T-cell (primary cell): ENCODE results near the gene PPA2. TPM values are rescaled to one million over a fixed set of nuclear protein-coding genes. Genes with fewer than 3 reads are reported as not detected.
"Not testable (repeated sequence)": the region's sequence is repeated elsewhere in the genome, so short reads cannot be mapped to it uniquely, and the experiment has no call there.

Source experiments
- ATAC-seq, 4 experiments: fragments of 200-7000 bp in 3 of 4; fragments of 150-1000 bp in 1 of 4; cut with Tn5 transposase; replicated peaks in 1 of 4; 1 replicate in 3 of 4; 2 replicates in 1 of 4; pipeline ENCODE4 v1.10.0; 2021; ENCODE audit warnings: moderate library complexity in 3 of 4, mild to moderate bottlenecking in 2 of 4, moderate number of reproducible peaks in 1 of 4
- CTCF ChIA-PET, 2 donors: fragments of 300-600 bp; sonication (Branson Sonifier 250); formaldehyde crosslinking; loops; one replicate each; lab custom pipeline; 2022; ENCODE audit warnings: antibody characterized with exemption in 2 of 2; lab: Charles Lee
- POLR2A ChIA-PET, 2 donors: fragments of 300-600 bp; sonication (Branson Sonifier 250); formaldehyde crosslinking; loops; one replicate each; lab custom pipeline; 2022; ENCODE audit warnings: antibody characterized with exemption in 2 of 2; lab: Charles Lee
- DNase-seq, 35 experiments: peaks; one replicate each; pipeline versions ENCODE4 v3.0.0 to v3.0.0-alpha.2; 2013 to 2023
- H3K27ac ChIP-seq: one replicate; pipeline ENCODE4 v1.5.1; 2013; ENCODE audit warnings: low read length
- H3K27me3 ChIP-seq, 2 experiments: replicated peaks in 1 of 2; 1 replicate in 1 of 2; 2 replicates in 1 of 2; pipeline versions ENCODE4 v1.6.1 to v1.7.0; 2013; ENCODE audit warnings: low read length in 1 of 2, mixed read lengths in 1 of 2; ENCODE audit not compliant: control insufficient read depth in 2 of 2, insufficient read depth in 2 of 2; ENCODE audit errors: extremely low read depth in 1 of 2
- H3K36me3 ChIP-seq, 2 donors: 1 replicate in 1 of 2; 2 replicates in 1 of 2; pipeline versions ENCODE4 v1.6.1 to v1.7.0; 2013; ENCODE audit warnings: low read length in 1 of 2; ENCODE audit not compliant: control insufficient read depth in 2 of 2, insufficient read depth in 1 of 2; ENCODE audit errors: extremely low read depth in 1 of 2
- H3K4me1 ChIP-seq, 2 experiments: 1 replicate in 1 of 2; 2 replicates in 1 of 2; pipeline versions ENCODE4 v1.6.1 to v1.7.0; 2013; ENCODE audit warnings: low read length in 2 of 2, mixed read lengths in 1 of 2; ENCODE audit not compliant: insufficient read depth in 2 of 2, control insufficient read depth in 1 of 2; ENCODE audit errors: extremely low read depth in 1 of 2
- H3K4me3 ChIP-seq, 2 donors: 1 replicate in 1 of 2; 2 replicates in 1 of 2; pipeline versions ENCODE4 v1.5.1 to v1.7.0; 2013; ENCODE audit warnings: mild to moderate bottlenecking in 2 of 2, low read length in 1 of 2, moderate library complexity in 1 of 2; ENCODE audit not compliant: control insufficient read depth in 1 of 2; ENCODE audit errors: extremely low read depth in 1 of 2
- H3K9me3 ChIP-seq: 2 replicates; pipeline ENCODE4 v1.7.0; 2013
- H3K27ac Mint-ChIP-seq, 2 donors: one replicate each; pipeline ENCODE4 v1.8.0; 2020 to 2021; ENCODE audit warnings: mild to moderate bottlenecking in 2 of 2, mixed read lengths in 2 of 2
- H3K27me3 Mint-ChIP-seq, 2 donors: one replicate each; pipeline ENCODE4 v1.8.0; 2021 to 2022; ENCODE audit warnings: mixed read lengths in 2 of 2
- H3K36me3 Mint-ChIP-seq: one replicate; pipeline ENCODE4 v1.8.0; 2021; ENCODE audit warnings: mixed read lengths
- H3K4me1 Mint-ChIP-seq, 3 donors: one replicate each; pipeline ENCODE4 v1.8.0; 2020 to 2022; ENCODE audit warnings: mixed read lengths in 3 of 3, mild to moderate bottlenecking in 1 of 3
- H3K4me3 Mint-ChIP-seq, 3 donors: one replicate each; pipeline ENCODE4 v1.8.0; 2020 to 2022; ENCODE audit warnings: mild to moderate bottlenecking in 3 of 3, mixed read lengths in 3 of 3, moderate library complexity in 3 of 3
- H3K9me3 Mint-ChIP-seq, 3 donors: one replicate each; pipeline ENCODE4 v1.8.0; 2020 to 2022; ENCODE audit warnings: mixed read lengths in 3 of 3
- WGBS: methylation state at CpG from one replicate; pipeline ENCODE4 v1.1.5; 2013; ENCODE audit warnings: missing lambda C conversion rate; ENCODE audit not compliant: insufficient coverage; 5-methylcytosine and 5-hydroxymethylcytosine counted together
- total RNA-seq, 35 experiments: library from RNA in 6 of 35; stranded (reverse) in 6 of 35; fragments of 120-200 nt in 1 of 35; gene quantifications; one replicate each; pipeline versions ENCODE4 v1.2.1 to v1.2.4 and lab custom pipeline; 2013 to 2026

PPA2 gene
- total RNA-seq, 5 donors from 2014 or later (not counting 1 experiment from before 2014, with no cell fraction given): 43.0 to 56.4 (median 52.6) TPM

DNA sequence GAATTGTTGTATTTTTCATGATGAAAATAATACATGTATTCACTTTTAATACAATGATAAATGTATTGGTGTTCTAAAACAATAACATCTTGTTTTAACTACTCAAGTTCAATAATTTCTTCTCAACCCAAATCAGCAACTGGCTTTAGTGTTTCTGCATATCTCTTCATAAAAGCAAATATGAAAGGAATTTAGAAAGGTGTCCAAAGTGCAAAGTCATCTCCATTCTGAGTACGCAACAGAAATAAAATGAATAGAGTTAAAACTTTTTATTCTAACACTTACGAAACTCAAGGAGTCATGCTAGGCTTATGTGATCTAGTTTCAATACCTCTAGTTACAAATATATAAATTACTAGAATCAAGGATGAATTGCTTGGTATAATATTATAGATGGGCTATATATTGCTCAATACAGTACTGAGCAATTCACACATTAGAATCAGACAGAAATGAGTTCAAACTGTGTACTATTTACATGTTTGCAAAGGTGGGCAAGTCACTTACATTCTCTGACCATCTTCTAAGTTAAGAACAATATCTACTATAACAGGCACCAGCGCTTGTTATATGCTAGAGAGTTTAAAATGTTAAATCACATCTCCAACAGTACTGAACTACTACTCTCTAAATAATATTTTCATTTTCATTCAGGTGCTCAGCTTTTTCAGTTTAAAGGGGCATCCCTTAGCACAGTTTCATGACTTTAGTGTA, 51.5 kb downstream of the PPA2 start:
- Mint-ChIP-seq H3K4me3 (no peak overlapping the region), H3K27ac (no peak overlapping the region), H3K4me1 (peaks cover 0 to 9% (median 7%) of the 10 kb centered on the region in 3 donors), H3K9me3 (peaks cover 0 to 3% (median 2%) of the 10 kb centered on the region in 3 donors), H3K27me3 (no peaks in the 10 kb centered on the region), H3K36me3 (peaks cover 60% of the 10 kb centered on the region)
- ChIA-PET POLR2A (interaction anchor here (0.5 to 0.6 kb wide), 2 partner anchors 16 to 626 kb away, joined by 3 to 11 read pairs; no protein-coding TSS in a partner anchor), CTCF (no interaction called here)
- ATAC-seq: no peak
- H3K27me3 ChIP-seq: no peaks in the 10 kb centered on the region
- no peak overlapping the region for H3K27ac ChIP-seq
- H3K4me3 ChIP-seq: no peak overlapping the region
- peaks cover 2% of the 10 kb centered on the region for H3K9me3 ChIP-seq
- no CpG with 5 or more reads among the region's 3 CpGs for WGBS
- H3K36me3 ChIP-seq: peaks cover 3 to 12% of the 10 kb centered on the region in 2 donors
- peaks cover 0 to 6% of the 10 kb centered on the region in 2 experiments for H3K4me1 ChIP-seq
- DNase-seq: no peak

DNA sequence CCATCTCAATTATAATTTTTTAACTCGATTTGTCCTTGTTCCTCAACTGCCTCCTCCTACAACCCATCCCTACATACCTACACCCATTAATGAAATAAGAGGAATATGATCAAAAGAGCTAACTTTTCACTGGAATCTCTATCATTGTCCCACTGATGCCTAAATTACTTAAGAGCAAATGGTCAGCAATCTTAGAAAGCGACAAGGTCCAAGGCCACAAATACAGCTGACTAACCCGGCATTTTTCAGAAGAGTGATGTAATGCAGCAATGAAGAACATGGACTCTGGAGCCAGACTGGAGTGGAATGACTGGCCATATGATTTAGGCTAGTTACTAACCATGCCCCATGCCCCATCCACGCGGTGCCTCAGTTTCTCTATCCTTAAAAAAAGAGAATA, 56.2 kb downstream of the PPA2 start:
- Mint-ChIP-seq H3K4me3 (no peak overlapping the region), H3K4me1 (peaks cover 0 to 2% (median 2%) of the 10 kb centered on the region in 3 donors), H3K9me3 (no peaks in the 10 kb centered on the region), H3K36me3 (peaks cover 51% of the 10 kb centered on the region), H3K27ac (no peak overlapping the region), H3K27me3 (no peaks in the 10 kb centered on the region)
- ChIA-PET POLR2A (no interaction called here), CTCF (interaction anchor here in 1 of 2 donors (0.7 kb wide), 1 partner anchor 53 kb away, joined by 3 read pairs; no protein-coding TSS in a partner anchor)
- no peak overlapping the region for H3K27ac ChIP-seq
- no peak overlapping the region for H3K4me3 ChIP-seq
- H3K27me3 ChIP-seq: no peaks in the 10 kb centered on the region
- DNase-seq: no peak
- no peaks in the 10 kb centered on the region for H3K4me1 ChIP-seq
- WGBS: 100% methylated on average over 2 of the region's 5 CpGs
- H3K36me3 ChIP-seq: peaks cover 12 to 13% of the 10 kb centered on the region in 2 donors
- H3K9me3 ChIP-seq: no peaks in the 10 kb centered on the region
- no peak for ATAC-seq

DNA sequence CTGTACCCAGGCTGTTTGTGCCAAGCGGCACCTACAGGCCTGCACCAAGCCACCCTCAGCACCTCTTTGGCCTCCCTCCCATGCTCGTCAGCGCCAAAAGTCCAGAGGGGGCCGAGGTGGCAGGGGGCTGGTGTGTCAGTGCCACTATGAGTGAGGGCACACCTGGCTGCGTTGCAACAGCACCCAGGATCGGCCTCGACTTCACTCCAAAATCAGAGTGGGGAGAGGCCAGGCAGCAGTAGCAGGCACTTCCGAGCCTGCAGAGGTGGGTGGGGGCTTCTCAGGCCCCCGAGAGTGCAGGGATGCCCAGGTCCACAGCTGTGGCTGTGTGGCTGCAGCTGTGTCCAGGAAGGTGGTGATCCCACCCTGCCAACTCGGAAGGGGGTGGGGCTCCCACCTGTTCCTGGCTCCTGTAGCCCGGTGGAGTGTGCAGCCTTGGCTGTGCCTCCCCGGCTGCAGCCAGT, 58.5 kb downstream of the PPA2 start:
- Histone ChIP-seq H3K4me3 (no peak overlapping the region), H3K36me3 (peaks cover 8 to 13% of the 10 kb centered on the region in 2 donors), H3K4me1 (no peaks in the 10 kb centered on the region), H3K27me3 (no peaks in the 10 kb centered on the region), H3K9me3 (no peaks in the 10 kb centered on the region), H3K27ac (no peak overlapping the region)
- no peak overlapping the region for H3K4me3 Mint-ChIP-seq
- H3K9me3 Mint-ChIP-seq: peaks cover 6 to 10% (median 8%) of the 10 kb centered on the region in 3 donors
- H3K36me3 Mint-ChIP-seq: peaks cover 67% of the 10 kb centered on the region
- H3K4me1 Mint-ChIP-seq: peaks cover 0 to 12% (median 6%) of the 10 kb centered on the region in 3 donors
- no peak for DNase-seq
- no peak for ATAC-seq
- ChIA-PET POLR2A (no interaction called here), CTCF (interaction anchor here in 1 of 2 donors (0.6 kb wide), 1 partner anchor 348 kb away, joined by 6 read pairs; no protein-coding TSS in a partner anchor)
- no peak overlapping the region for H3K27ac Mint-ChIP-seq
- 96% methylated on average over 9 of the region's 12 CpGs for WGBS
- no peaks in the 10 kb centered on the region for H3K27me3 Mint-ChIP-seq

DNA sequence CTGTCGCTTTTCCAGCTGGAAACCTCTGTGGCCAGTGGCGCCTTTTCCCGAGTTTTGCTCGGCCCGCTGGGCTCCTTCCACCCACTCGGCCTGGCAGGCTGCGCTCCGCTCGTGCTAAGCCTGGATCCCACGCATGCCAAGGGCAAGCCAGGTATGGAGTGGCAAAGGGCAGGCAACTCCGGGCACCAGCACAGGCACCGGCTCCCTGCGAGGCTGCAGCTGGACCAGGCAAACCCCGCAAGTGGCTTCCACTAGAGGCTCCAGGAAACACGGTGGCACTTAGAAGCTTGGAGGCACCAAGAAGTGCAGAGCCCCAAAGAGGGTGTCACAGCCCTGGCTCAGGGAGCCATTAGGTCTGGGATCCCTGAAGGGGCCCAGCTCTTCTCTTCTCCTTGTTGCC, 59.5 kb downstream of the PPA2 start:
- H3K4me3 Mint-ChIP-seq: no peak overlapping the region
- peaks cover 6 to 10% (median 8%) of the 10 kb centered on the region in 3 donors for H3K9me3 Mint-ChIP-seq
- WGBS: 97% methylated on average over 15 of the region's 15 CpGs
- Histone ChIP-seq H3K36me3 (peaks cover 8 to 13% of the 10 kb centered on the region in 2 donors), H3K4me1 (no peaks in the 10 kb centered on the region), H3K4me3 (no peak overlapping the region), H3K27me3 (no peaks in the 10 kb centered on the region), H3K27ac (no peak overlapping the region), H3K9me3 (no peaks in the 10 kb centered on the region)
- ATAC-seq (no peak), DNase-seq (no peak)
- no peak overlapping the region for H3K27ac Mint-ChIP-seq
- peaks cover 74% of the 10 kb centered on the region for H3K36me3 Mint-ChIP-seq
- POLR2A ChIA-PET: no interaction called here
- peaks cover 0 to 17% (median 9%) of the 10 kb centered on the region in 3 donors for H3K4me1 Mint-ChIP-seq
- H3K27me3 Mint-ChIP-seq: no peaks in the 10 kb centered on the region
- CTCF ChIA-PET: no interaction called here

DNA sequence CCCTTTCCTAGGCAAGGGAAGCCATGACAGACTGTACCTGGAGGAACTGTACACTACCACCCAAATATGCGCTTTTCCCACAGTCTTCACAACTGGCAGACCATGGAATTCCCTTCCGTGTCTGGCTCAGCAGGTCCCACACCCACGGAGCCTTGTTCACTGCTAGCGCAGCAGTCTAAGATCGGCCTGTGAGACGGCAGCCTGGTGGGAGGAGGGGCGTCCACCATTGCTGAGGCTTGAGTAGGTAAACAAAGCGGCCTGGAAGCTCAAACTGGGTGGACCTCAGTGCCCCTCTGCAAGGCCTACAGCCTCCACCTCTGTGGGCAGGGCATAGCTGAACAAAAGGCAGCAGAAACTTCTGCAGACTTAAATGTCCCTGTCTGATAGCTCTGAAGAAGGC, 64.7 kb downstream of the PPA2 start:
- CTCF ChIA-PET: not testable (repeated sequence)
- peaks cover 6 to 17% (median 13%) of the 10 kb centered on the region in 3 donors for H3K9me3 Mint-ChIP-seq

DNA sequence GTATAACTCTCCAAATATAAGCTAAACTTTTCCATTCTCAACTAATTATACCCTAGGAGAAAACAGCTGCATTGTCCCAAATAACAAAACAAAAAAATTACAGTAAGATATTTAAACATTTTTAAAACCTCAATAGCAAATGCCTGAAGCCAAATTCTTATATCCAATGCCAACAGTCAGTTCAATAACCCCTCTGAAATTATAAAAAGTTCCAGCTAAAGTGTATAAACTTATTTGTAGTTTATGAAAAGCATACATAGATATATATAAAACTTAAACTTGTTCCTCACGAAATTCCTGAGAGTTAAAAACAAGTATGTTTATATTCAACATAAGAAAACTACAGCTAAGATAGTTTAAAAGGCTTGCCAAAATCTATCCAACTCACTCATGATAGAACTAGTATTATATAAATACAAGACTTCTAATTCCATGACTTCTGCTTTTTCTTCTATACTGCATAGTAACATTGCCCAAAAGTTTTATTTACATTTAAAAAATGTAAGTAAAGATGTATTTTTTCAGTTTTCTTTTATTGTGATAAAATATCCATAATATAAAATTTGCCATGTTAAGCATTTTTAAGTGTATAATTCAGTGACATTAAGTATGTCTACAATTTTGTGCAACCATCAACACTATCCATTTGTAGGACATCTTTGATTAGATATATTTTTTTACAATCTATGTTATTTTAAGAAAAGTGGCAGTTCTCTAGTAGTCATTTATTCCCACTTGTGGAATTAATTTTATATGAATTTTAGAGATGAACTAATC, 72.8 kb downstream of the PPA2 start:
- no peak overlapping the region for H3K4me3 ChIP-seq
- H3K27ac Mint-ChIP-seq: no peak overlapping the region
- ATAC-seq (no peak), DNase-seq (no peak)
- no peaks in the 10 kb centered on the region for H3K9me3 ChIP-seq
- no peak overlapping the region for H3K27ac ChIP-seq
- WGBS: no CpG with 5 or more reads among the region's 1 CpG
- H3K4me3 Mint-ChIP-seq: no peak overlapping the region
- no peaks in the 10 kb centered on the region for H3K4me1 Mint-ChIP-seq
- H3K4me1 ChIP-seq: no peaks in the 10 kb centered on the region
- H3K27me3 ChIP-seq: no peaks in the 10 kb centered on the region
- H3K36me3 ChIP-seq: peaks cover 0 to 8% of the 10 kb centered on the region in 2 donors
- H3K36me3 Mint-ChIP-seq: peaks cover 52% of the 10 kb centered on the region
- no peaks in the 10 kb centered on the region for H3K27me3 Mint-ChIP-seq
- ChIA-PET POLR2A (no interaction called here), CTCF (interaction anchor here in 1 of 2 donors (0.5 kb wide), 1 partner anchor 935 kb away, joined by 3 read pairs; no protein-coding TSS in a partner anchor)
- H3K9me3 Mint-ChIP-seq: peaks cover 0 to 5% (median 2%) of the 10 kb centered on the region in 3 donors

More for the DNA sequence above, 64.7 kb downstream of the PPA2 start:
- H3K27me3 ChIP-seq, H3K27ac ChIP-seq, H3K9me3 ChIP-seq, H3K36me3 ChIP-seq, H3K27me3 Mint-ChIP-seq, DNase-seq, H3K4me3 Mint-ChIP-seq, H3K4me3 ChIP-seq, H3K4me1 ChIP-seq, ATAC-seq: not testable (repeated sequence)
- Mint-ChIP-seq H3K36me3 (peaks cover 79% of the 10 kb centered on the region), H3K4me1 (peaks cover 3 to 27% (median 16%) of the 10 kb centered on the region in 3 donors), H3K27ac (peak overlapping the region in 1 of 2 donors; percentile 44)
- WGBS: 98% methylated on average over 8 of the region's 8 CpGs
- POLR2A ChIA-PET: interaction anchor here (0.6 kb wide), 2 partner anchors 66 to 236 kb away, joined by 3 to 6 read pairs; no protein-coding TSS in a partner anchor
